Heart left ventricle (tissue), 13 donors: ENCODE results near the gene OR10H1.

Experiments used
- CTCF ChIP-seq, 12 donors: fragments of 200-600 bp; sonication (generic) in 4 of 12; IDR thresholded peaks; one replicate each; pipeline versions ENCODE4 v1.5.0 to v1.8.0; 2018 to 2022; ENCODE audit warnings: antibody characterized with exemption in 12 of 12, mild to moderate bottlenecking in 5 of 12
- POLR2A ChIP-seq, 2 donors: fragments of 450-650 bp; IDR thresholded peaks; one replicate each; pipeline ENCODE4 v1.6.1; 2017; ENCODE audit warnings: antibody characterized with exemption in 2 of 2, mild to moderate bottlenecking in 2 of 2, moderate library complexity in 2 of 2
- donor health status: ischemic (EF 13 %, LVEDD 7.1; RV severe dilation, severe dysfunction).
- donor health status: DM: no; HTN: yes; CAD: no.
- donor health status: DM: no; HTN: no; CAD: no.
- donor health status: ischemic (EF 25% LVEDD 6.9; RV normal size, moderate dysfunction).
- donor health status: ischemic (EF 25% LVEDD 5.7; RV mildly dilated, moderate dysfunction).
- donor health status: ischemic (EF 35%, LVEDD 5.7; RV mildly dilated, moderate dysfunction).
- donor health status: nonischemic (EF 11% LVEDD 7.7; RV severe dilation, severe dysfunction).
- donor health status: DM: yes; HTN: yes; CAD: no.
- donor health status: PGD.
- donor health status: ischemic (EF 29% LVEDD 5.4; RV normal size, mild dysfunction).
- donor health status: nonischemic (EF 23%, LVEDD 6.1; RV moderate dilation, normal function).

- no peak for TF ChIP-seq CTCF (IDR thresholded peaks at IDR 0.05)
- TF ChIP-seq POLR2A (IDR thresholded peaks at IDR 0.05), result no peak
Measured at GRCh38 chr19:15811476-15811875, 4.0 kb downstream of the OR10H1 start.
